ENCODE data around the gene CBR1. TPM values are rescaled to one million over a fixed set of nuclear protein-coding genes. Genes with fewer than 3 reads are reported as not detected.

Gene CBR1
- total and polyA plus RNA-seq, 9 of the 15 experiments (the other 6 are each of a cell fraction or from before 2014, with no cell fraction given): 2.5 to 33.8 (median 15.1) TPM

GRCh38 chr21:36023092-36023480, 46.7 kb upstream of the CBR1 start:
- POLR2A ChIA-PET: interaction anchor here (0.6 kb wide), 1 partner anchor 67 kb away, joined by 3 read pairs; no protein-coding TSS in a partner anchor
- intact Hi-C loops (cut with micrococcal nuclease): loop anchor here (10.0 kb wide), 1 partner anchor 178 kb away; no protein-coding TSS in a partner anchor

GRCh38 chr21:36024782-36025181, 45.0 kb upstream of the CBR1 start:
- intact Hi-C loops (cut with micrococcal nuclease): loop anchor here (5.0 to 10.0 kb wide), 2 partner anchors 82 to 180 kb away; no protein-coding TSS in a partner anchor
- Histone ChIP-seq H3K4me3 (no peak overlapping the region), H3K9ac (ENCODE audit: insufficient read depth in 1 of 2, low read depth in 2 of 2, low read length in 2 of 2) (no peak overlapping the region), H3K4me1 (replicated peaks in 1 of 2; ENCODE audit: control insufficient read depth in 2 of 2, insufficient read depth in 2 of 2, low read length in 2 of 2) (no peaks in the 10 kb centered on the region; a peak in 1 of 5 replicates), H3K9me1 (ENCODE audit: control insufficient read depth, insufficient read depth, low read length) (no peaks in the 10 kb centered on the region), H3K27ac (ENCODE audit: extremely low read depth, low read depth, low read length) (no peak overlapping the region), H3K36me3 (ENCODE audit: control insufficient read depth, insufficient read depth, low read length) (no peaks in the 10 kb centered on the region), H3K79me2 (ENCODE audit: control insufficient read depth, insufficient read depth, low read length) (no peaks in the 10 kb centered on the region), H3K4me2 (ENCODE audit: insufficient read depth, low read length) (no peak overlapping the region), H4K20me1 (replicated peaks; ENCODE audit: control insufficient read depth, insufficient read depth, low read length) (no peaks in the 10 kb centered on the region), H3K9me3 (replicated peaks; ENCODE audit: control insufficient read depth, insufficient read depth, low read depth, low read length) (no peaks in the 10 kb centered on the region), H2AFZ (ENCODE audit: low read depth, low read length) (no peak overlapping the region), H3K27me3 (ENCODE audit: control insufficient read depth in 2 of 2, insufficient read depth in 2 of 2, low read length in 2 of 2) (peaks cover 25 to 31% of the 10 kb centered on the region in 2 experiments)
- WGBS (ENCODE audit: insufficient coverage, low coverage, missing lambda C conversion rate): 5% methylated on average over 8 of the region's 8 CpGs
- ATAC-seq (no peak), DNase-seq (ENCODE audit: extremely low read depth in 1 of 4, low spot score in 3 of 4) (no peak), FAIRE-seq (no peak)
- ChIA-PET CTCF (ENCODE audit: low intra/inter-chr PET ratio) (interaction anchor here (0.5 kb wide), 1 partner anchor 175 kb away, joined by 3 read pairs; no protein-coding TSS in a partner anchor), POLR2A (interaction anchor here (0.6 kb wide), 1 partner anchor 10 kb away, joined by 4 read pairs; no protein-coding TSS in a partner anchor)
- in situ Hi-C loops (cut with MboI): loop anchor here (5.0 kb wide), 1 partner anchor 83 kb away; no protein-coding TSS in a partner anchor
- no TSS peak for BruUV-seq (replicated peaks)
- no peak for TF ChIP-seq ZNF644 (tag; IDR thresholded peaks at IDR 0.05; ENCODE audit: low read depth)
- TF ChIP-seq MCM5 (IDR thresholded peaks at IDR 0.05; ENCODE audit: low read depth): no peak
- no peak for TF ChIP-seq ZNF140 (CRISPR knock-in tag; IDR thresholded peaks at IDR 0.05)
- no peak for TF ChIP-seq GATAD2B (IDR thresholded peaks at IDR 0.05; ENCODE audit: borderline replicate concordance)
- no peak for TF ChIP-seq ZEB2 (IDR thresholded peaks at IDR 0.05)
- no peak for TF ChIP-seq POLR2AphosphoS2 (IDR thresholded peaks at IDR 0.05; ENCODE audit: low read length)
- TF ChIP-seq CAMTA2 (CRISPR knock-in tag; conservative IDR thresholded peaks at IDR 0.05): no peak
- no peak for TF ChIP-seq ZNF41 (CRISPR knock-in tag; conservative IDR thresholded peaks at IDR 0.05)
- no peak for TF ChIP-seq CREB5 (CRISPR knock-in tag; IDR thresholded peaks at IDR 0.05)
- no peak for TF ChIP-seq MTA3 (IDR thresholded peaks at IDR 0.05; ENCODE audit: borderline replicate concordance)
- TF ChIP-seq ZBTB17 (CRISPR knock-in tag; IDR thresholded peaks at IDR 0.05): no peak
- no peak for TF ChIP-seq POLR2H (tag; IDR thresholded peaks at IDR 0.05; ENCODE audit: low read depth)
- TF ChIP-seq PHB (CRISPR knock-in tag; IDR thresholded peaks at IDR 0.05): no peak

More at GRCh38 chr21:36023092-36023480, 46.7 kb upstream of the CBR1 start:
- 3% methylated on average over 3 of the region's 3 CpGs for WGBS (ENCODE audit: insufficient coverage, low coverage, missing lambda C conversion rate)
- no peaks in the 10 kb centered on the region for H3K36me3 ChIP-seq (ENCODE audit: control insufficient read depth, insufficient read depth, low read length)
- no peak overlapping the region for H3K27ac ChIP-seq (ENCODE audit: extremely low read depth, low read depth, low read length)
- no TSS peak for BruUV-seq (replicated peaks)
- ATAC-seq: no peak
- FAIRE-seq: peak; percentile 6
- no peaks in the 10 kb centered on the region for H3K9me1 ChIP-seq (ENCODE audit: control insufficient read depth, insufficient read depth, low read length)
- DNase-seq (ENCODE audit: extremely low read depth in 1 of 4, low spot score in 3 of 4): no peak
- TF ChIP-seq CREB3 (tag; conservative IDR thresholded peaks at IDR 0.05; ENCODE audit: low read depth) (no peak), IFI16 (CRISPR knock-in tag; IDR thresholded peaks at IDR 0.05) (no peak), KLF13 (tag; IDR thresholded peaks at IDR 0.05; ENCODE audit: borderline replicate concordance, low read depth) (no peak)
- no peak overlapping the region for H3K4me2 ChIP-seq (ENCODE audit: insufficient read depth, low read length)
- no peaks in the 10 kb centered on the region for H3K9me3 ChIP-seq (replicated peaks; ENCODE audit: control insufficient read depth, insufficient read depth, low read depth, low read length)
- no peak overlapping the region for H2AFZ ChIP-seq (ENCODE audit: low read depth, low read length)
- H3K4me3 ChIP-seq: no peak overlapping the region
- peaks cover 26 to 32% of the 10 kb centered on the region in 2 experiments for H3K27me3 ChIP-seq (ENCODE audit: control insufficient read depth in 2 of 2, insufficient read depth in 2 of 2, low read length in 2 of 2)
- no peaks in the 10 kb centered on the region for H3K4me1 ChIP-seq (replicated peaks in 1 of 2; ENCODE audit: control insufficient read depth in 2 of 2, insufficient read depth in 2 of 2, low read length in 2 of 2)
- CTCF ChIA-PET (ENCODE audit: low intra/inter-chr PET ratio): no interaction called here
- in situ Hi-C loops (cut with MboI): no loop called here
- no peak overlapping the region for H3K9ac ChIP-seq (ENCODE audit: insufficient read depth in 1 of 2, low read depth in 2 of 2, low read length in 2 of 2)
- no peaks in the 10 kb centered on the region for H4K20me1 ChIP-seq (replicated peaks; ENCODE audit: control insufficient read depth, insufficient read depth, low read length)
- H3K79me2 ChIP-seq (ENCODE audit: control insufficient read depth, insufficient read depth, low read length): no peaks in the 10 kb centered on the region

All from K562 (cell line).